GM12878 (cell line): ENCODE measurements around the gene KLF17. TPM values are rescaled to one million over a fixed set of nuclear protein-coding genes. Genes with fewer than 3 reads are reported as not detected.

Source experiments
- ATAC-seq: fragments of 200-7000 bp; cut with Tn5 transposase; 3 replicates; pipeline ENCODE4 v1.9.1; 2020; ENCODE audit warnings: mild to moderate bottlenecking, moderate library complexity
- BruUV-seq: library from RNA; stranded (reverse); fragments of 400-500 nt; replicated peaks from 2 replicates; lab custom pipeline; 2021; lab: Mats Ljungman, UMichigan
- CTCF ChIA-PET: fragments of 300-600 bp; sonication (Branson Sonifier 250); formaldehyde crosslinking; extraction: SDS; loops from one replicate; lab custom pipeline; 2021; ENCODE audit warnings: inconsistent platforms; lab: Yijun Ruan, JAX
- POLR2A ChIA-PET: fragments of 350-600 bp; formaldehyde crosslinking; extraction: SDS; loops from one replicate; lab custom pipeline; 2021; ENCODE audit warnings: inconsistent platforms; lab: Charles Lee
- RAD21 ChIA-PET: fragments of 300-600 bp; sonication (Branson Sonifier 250); formaldehyde crosslinking; loops from one replicate; lab custom pipeline; 2023; ENCODE audit warnings: antibody characterized with exemption; ENCODE audit not compliant: unreplicated experiment; lab: Charles Lee
- SMC1A ChIA-PET: fragments of 300-600 bp; sonication (Branson Sonifier 250); formaldehyde crosslinking; loops from one replicate; lab custom pipeline; 2023; ENCODE audit not compliant: unreplicated experiment, uncharacterized antibody; lab: Charles Lee
- DNase-seq: peaks from one replicate; pipeline ENCODE4 v3.0.0-alpha.2; 2011; ENCODE audit warnings: low read depth, low spot score
- FAIRE-seq: peaks from 3 replicates; lab custom pipeline; 2011; peaks lifted over from hg19 to GRCh38; lab: Jason Lieb, UNC
- H2AFZ ChIP-seq: 2 replicates; pipeline ENCODE4 v1.6.0; 2011; ENCODE audit warnings: low read depth, low read length, control low read depth; ENCODE audit not compliant: control insufficient read depth
- H3K27ac ChIP-seq: 2 replicates; pipeline ENCODE4 v1.5.1; 2011; ENCODE audit warnings: control low read depth; ENCODE audit not compliant: control insufficient read depth, insufficient read depth
- H3K27me3 ChIP-seq, 2 experiments: replicated peaks in 1 of 2; 2 replicates each; pipeline versions ENCODE4 v1.6.0 to v1.6.1; 2011; ENCODE audit warnings: low read length in 1 of 2; ENCODE audit not compliant: control insufficient read depth in 2 of 2, insufficient read depth in 2 of 2
- H3K36me3 ChIP-seq, 2 experiments: 2 replicates each; pipeline ENCODE4 v1.5.1; 2011; ENCODE audit warnings: low read length in 1 of 2; ENCODE audit not compliant: control insufficient read depth in 2 of 2, insufficient read depth in 2 of 2
- H3K4me1 ChIP-seq: 2 replicates; pipeline ENCODE4 v1.6.1; 2011; ENCODE audit warnings: mild to moderate bottlenecking, low read length, moderate library complexity, mixed read lengths; ENCODE audit not compliant: control insufficient read depth, insufficient read depth
- H3K4me2 ChIP-seq: 2 replicates; pipeline ENCODE4 v1.6.0; 2011; ENCODE audit warnings: control low read depth; ENCODE audit not compliant: control insufficient read depth, insufficient read depth
- H3K4me3 ChIP-seq: fragments of 200-600 bp; sonication (generic); 2 replicates; pipeline ENCODE4 v1.5.1; 2016
- H3K79me2 ChIP-seq: 2 replicates; pipeline ENCODE4 v1.6.0; 2011; ENCODE audit warnings: low read length; ENCODE audit not compliant: control insufficient read depth, insufficient read depth
- H3K9ac ChIP-seq: 2 replicates; pipeline ENCODE4 v1.8.0; 2011; ENCODE audit warnings: low read length, control low read depth, mixed read lengths; ENCODE audit not compliant: control insufficient read depth, insufficient read depth
- H3K9me3 ChIP-seq: replicated peaks from 3 replicates; pipeline ENCODE4 v1.5.1; 2011; ENCODE audit warnings: mild to moderate bottlenecking, low read length; ENCODE audit not compliant: control insufficient read depth, insufficient read depth
- H4K20me1 ChIP-seq: 2 replicates; pipeline ENCODE4 v1.6.0; 2011; ENCODE audit not compliant: control insufficient read depth, insufficient read depth
- BHLHE40 ChIP-seq, 2 experiments: fragments of 450-650 bp in 1 of 2; IDR thresholded peaks; 2 replicates each; pipeline ENCODE4 v1.6.1; 2011 to 2017; ENCODE audit warnings: low read depth in 2 of 2, borderline replicate concordance in 1 of 2, improper control_type of control experiment in 1 of 2, low read length in 1 of 2, mild to moderate bottlenecking in 1 of 2
- CBFB ChIP-seq: IDR thresholded peaks from 2 replicates; pipeline ENCODE4 v1.6.1; 2016; ENCODE audit warnings: antibody characterized with exemption, low read depth
- ESRRA ChIP-seq: IDR thresholded peaks from 2 replicates; pipeline ENCODE4 v1.6.1; 2012; ENCODE audit warnings: mild to moderate bottlenecking, low read length, improper control_type of control experiment
- HDAC6 ChIP-seq: fragments of 200-600 bp; sonication (generic); IDR thresholded peaks from one replicate; pipeline ENCODE4 v1.8.0; 2017; ENCODE audit warnings: antibody characterized with exemption; ENCODE audit not compliant: unreplicated experiment
- IKZF2 ChIP-seq, 2 experiments: fragments of 450-650 bp; IDR thresholded peaks; 2 replicates each; pipeline ENCODE4 v1.6.1; 2017; ENCODE audit warnings: mild to moderate bottlenecking in 2 of 2, moderate library complexity in 2 of 2
- IRF4 ChIP-seq: IDR thresholded peaks from 2 replicates; pipeline ENCODE4 v1.6.1; 2011; ENCODE audit warnings: low read depth, low read length
- MEF2A ChIP-seq: IDR thresholded peaks from 2 replicates; pipeline ENCODE4 v1.6.1; 2011; ENCODE audit warnings: low read depth, mild to moderate bottlenecking, low read length, moderate library complexity; ENCODE audit not compliant: insufficient read depth
- MEF2B ChIP-seq: fragments of 450-650 bp; IDR thresholded peaks from 2 replicates; pipeline ENCODE4 v1.6.1; 2018; ENCODE audit warnings: mild to moderate bottlenecking, moderate library complexity; ENCODE audit not compliant: partially characterized antibody, poor library complexity, severe bottlenecking
- NR2C2 ChIP-seq: IDR thresholded peaks from 2 replicates; pipeline ENCODE4 v1.6.1; 2011; ENCODE audit warnings: borderline replicate concordance, low read depth; ENCODE audit not compliant: control insufficient read depth, insufficient read length
- NRF1 ChIP-seq: conservative IDR thresholded peaks from 2 replicates; pipeline ENCODE4 v1.6.1; 2011; ENCODE audit warnings: mild to moderate bottlenecking, low read depth, low read length, improper control_type of control experiment
- STAT1 ChIP-seq: fragments of 450-650 bp; conservative IDR thresholded peaks from 2 replicates; pipeline ENCODE4 v1.6.1; 2014; ENCODE audit warnings: antibody characterized with exemption, mild to moderate bottlenecking
- TAF1 ChIP-seq: IDR thresholded peaks from 2 replicates; pipeline ENCODE4 v1.6.1; 2011; ENCODE audit warnings: mild to moderate bottlenecking, low read depth, low read length, borderline replicate concordance
- USF2 ChIP-seq: IDR thresholded peaks from 2 replicates; pipeline ENCODE4 v1.6.1; 2011; ENCODE audit warnings: low read depth, low read length, improper control_type of control experiment, borderline replicate concordance
- WGBS: methylation state at CpG from one replicate; pipeline ENCODE4 v1.1.6; 2016; ENCODE audit warnings: low lambda C conversion rate; ENCODE audit not compliant: insufficient replicate concordance, insufficient coverage; ENCODE audit errors: missing lambda C conversion rate; 5-methylcytosine and 5-hydroxymethylcytosine counted together
- in situ Hi-C: fragments of 300-500 bp; cut with MboI; formaldehyde crosslinking; loops from 9 replicates; pipeline ENCODE4 v1.14.3; 2018; ENCODE audit warnings: mixed read lengths
- intact Hi-C: fragments of 100-400 bp; cut with micrococcal nuclease; formaldehyde crosslinking; loops from one replicate; pipeline ENCODE4 v1.14.2; 2022; ENCODE audit not compliant: unreplicated experiment
- polyA plus RNA-seq, 11 experiments: library from polyadenylated mRNA; depleted of rRNA in 4 of 11; unstranded in 6 of 11; stranded (reverse) in 5 of 11; fragments of >200 nt; fragmentation: Nextera tagmentation in 4 of 11; fragmentation: Illumina TruSeq in 1 of 11; extraction: Ambion mirVana in 4 of 11; extraction: Trizol in 1 of 11; gene quantifications; 1 replicate in 1 of 11; 2 replicates in 10 of 11; pipeline versions ENCODE4 v1.2.1 to v1.2.3, GENCODE V29; 2011 to 2016; ENCODE audit warnings: inconsistent platforms in 2 of 11, missing spikeins in 2 of 11, low read depth in 1 of 11
- total RNA-seq, 4 experiments: library from RNA; depleted of rRNA in 3 of 4; stranded (reverse); fragments of >200 nt in 3 of 4; fragmentation: Illumina TruSeq in 1 of 4; extraction: Trizol in 1 of 4; gene quantifications; 2 replicates each; pipeline versions ENCODE4 v1.2.1 to v1.2.3, GENCODE V29; 2013 to 2021

KLF17 gene
- total and polyA plus RNA-seq, 10 of the 15 experiments (the other 5 are each of a cell fraction or from before 2014, with no cell fraction given) = not detected

- CTCF ChIA-PET = interaction anchor here (1.0 to 1.1 kb wide), 3 partner anchors 11 to 108 kb away, joined by 3 to 4 read pairs (median 3); no protein-coding TSS in a partner anchor
Observed at GRCh38 chr1:44152692-44153091, 34.1 kb downstream of the KLF17 start.

GRCh38 chr1:44154049-44154448, 35.4 kb downstream of the KLF17 start:
- in situ Hi-C loops (no loop called here), intact Hi-C loops (no loop called here)
- SMC1A ChIA-PET = interaction anchor here (1.0 to 1.3 kb wide), 2 partner anchors 17 to 59 kb away, joined by 3 to 4 read pairs; partner anchors contain the start of gene DMAP1
- H2AFZ ChIP-seq = no peak overlapping the region
- no peaks in the 10 kb centered on the region; the same call in 1 of the 3 replicates for H3K9me3 ChIP-seq
- DNase-seq (no peak), ATAC-seq (no peak), FAIRE-seq (no peak)
- RAD21 ChIA-PET = no interaction called here
- no peaks in the 10 kb centered on the region for H3K27me3 ChIP-seq
- no TSS peak for BruUV-seq
- H4K20me1 ChIP-seq = no peaks in the 10 kb centered on the region
- no peak overlapping the region for H3K4me2 ChIP-seq
- H3K36me3 ChIP-seq = no peaks in the 10 kb centered on the region
- no peaks in the 10 kb centered on the region for H3K79me2 ChIP-seq
- 44% methylated on average over 3 of the region's 3 CpGs for WGBS
- POLR2A ChIA-PET = no interaction called here
- no peak overlapping the region for H3K9ac ChIP-seq
- CTCF ChIA-PET = no interaction called here
- H3K4me1 ChIP-seq = no peaks in the 10 kb centered on the region
- H3K4me3 ChIP-seq = no peak overlapping the region
- no peak for TF ChIP-seq IKZF2 (IDR thresholded peaks at IDR 0.05)
- TF ChIP-seq NR2C2 = no peak
- no peak for TF ChIP-seq NRF1
- no peak for TF ChIP-seq STAT1
- TF ChIP-seq MEF2B = no peak
- no peak for TF ChIP-seq HDAC6
- TF ChIP-seq ESRRA = no peak
- TF ChIP-seq IRF4 = no peak
- no peak overlapping the region for H3K27ac ChIP-seq

More at GRCh38 chr1:44152692-44153091, 34.1 kb downstream of the KLF17 start:
- H3K4me3 ChIP-seq = no peak overlapping the region
- ChIA-PET POLR2A (no interaction called here), SMC1A (interaction anchor here (1.0 to 1.9 kb wide), 2 partner anchors 9 to 49 kb away, joined by 3 to 6 read pairs; no protein-coding TSS in a partner anchor), RAD21 (interaction anchor here (1.3 kb wide), 1 partner anchor 500 kb away, joined by 3 read pairs; no protein-coding TSS in a partner anchor)
- no peaks in the 10 kb centered on the region for H4K20me1 ChIP-seq
- in situ Hi-C loops (no loop called here), intact Hi-C loops (no loop called here)
- ATAC-seq (no peak), FAIRE-seq (no peak), DNase-seq (no peak)
- H3K36me3 ChIP-seq = no peaks in the 10 kb centered on the region
- no peaks in the 10 kb centered on the region for H3K27me3 ChIP-seq
- H3K79me2 ChIP-seq = no peaks in the 10 kb centered on the region
- H3K4me1 ChIP-seq = no peaks in the 10 kb centered on the region
- BruUV-seq = no TSS peak
- TF ChIP-seq MEF2A (no peak), BHLHE40 (IDR thresholded peaks at IDR 0.05; ENCODE audit: borderline replicate concordance in 1 of 2, low read depth in 2 of 2, low read length in 1 of 2) (no peak), TAF1 (no peak), CBFB (no peak), USF2 (no peak)
- no peak overlapping the region for H3K9ac ChIP-seq
- H3K9me3 ChIP-seq = no peaks in the 10 kb centered on the region; the same call in 1 of the 3 replicates
- no peak overlapping the region for H2AFZ ChIP-seq
- no peak overlapping the region for H3K27ac ChIP-seq
- 13% methylated on average over 1 of the region's 1 CpG for WGBS
- H3K4me2 ChIP-seq = no peak overlapping the region
